SK-N-SH (cell line): Measurements from ENCODE around the gene SRRM2. TPM values are rescaled to one million over a fixed set of nuclear protein-coding genes. Genes with fewer than 3 reads are reported as not detected.

Experiments
- CTCF ChIA-PET: fragments of 300-600, 350-600 bp; formaldehyde crosslinking; extraction: SDS; loops from one replicate; lab custom pipeline; 2021; lab: Yijun Ruan, JAX
- POLR2A ChIA-PET: fragments of 350-600 bp; sonication (Branson Sonifier 250); formaldehyde crosslinking; extraction: SDS; loops from one replicate; lab custom pipeline; 2020; ENCODE audit warnings: antibody characterized with exemption, inconsistent platforms; lab: Yijun Ruan, JAX
- DNase-seq: peaks from one replicate; pipeline ENCODE4 v3.0.0; 2012
- H2AFZ ChIP-seq: fragments of 200-600 bp; sonication (generic); 2 replicates; pipeline ENCODE4 v1.8.1; 2016; ENCODE audit warnings: antibody characterized with exemption, mild to moderate bottlenecking, low read depth
- H3F3A ChIP-seq: fragments of 200-600 bp; sonication (generic); replicated peaks from 2 replicates; pipeline ENCODE3; 2016; ENCODE audit warnings: antibody characterized with exemption, mild to moderate bottlenecking; ENCODE audit not compliant: insufficient read depth
- H3K27ac ChIP-seq, 2 experiments: fragments of 200-500 bp in 1 of 2; fragments of 200-600 bp in 1 of 2; sonication (Bioruptor generic) in 1 of 2; sonication (generic), shearing (Covaris generic) in 1 of 2; 2 replicates each; pipeline versions ENCODE4 v1.5.1 to v1.6.1; 2014 to 2016; ENCODE audit warnings: low read depth in 2 of 2, inconsistent platforms in 1 of 2, low read length in 1 of 2, mild to moderate bottlenecking in 1 of 2, mixed read lengths in 1 of 2
- H3K27me3 ChIP-seq: fragments of 200-600 bp; sonication (generic), shearing (Covaris generic); 2 replicates; pipeline ENCODE4 v1.6.1; 2016; ENCODE audit warnings: mixed run types; ENCODE audit not compliant: insufficient read depth
- H3K36me3 ChIP-seq, 2 experiments: fragments of 200-500 bp in 1 of 2; fragments of 200-600 bp in 1 of 2; sonication (Bioruptor generic) in 1 of 2; sonication (generic) in 1 of 2; replicated peaks in 1 of 2; 2 replicates each; pipeline versions ENCODE3 to v1.5.1; 2014 to 2016; ENCODE audit warnings: low read length in 1 of 2, mild to moderate bottlenecking in 1 of 2; ENCODE audit not compliant: insufficient read depth in 2 of 2, control insufficient read depth in 1 of 2
- H3K4me1 ChIP-seq, 2 experiments: fragments of 200-500 bp in 1 of 2; fragments of 200-600 bp in 1 of 2; sonication (Bioruptor generic) in 1 of 2; sonication (generic), shearing (Covaris generic) in 1 of 2; 2 replicates each; pipeline versions ENCODE4 v1.5.1 to v1.6.1; 2014 to 2016; ENCODE audit warnings: low read depth in 1 of 2, low read length in 1 of 2, mixed run types in 1 of 2; ENCODE audit not compliant: insufficient read depth in 2 of 2, control insufficient read depth in 1 of 2
- H3K4me2 ChIP-seq: fragments of 200-600 bp; sonication (generic), shearing (Covaris generic); 2 replicates; pipeline ENCODE4 v1.6.1; 2017; ENCODE audit warnings: mixed run types
- H3K4me3 ChIP-seq, 2 experiments: fragments of 200-500 bp in 1 of 2; fragments of 200-600 bp in 1 of 2; sonication (Bioruptor generic) in 1 of 2; sonication (generic), shearing (Covaris generic) in 1 of 2; 2 replicates each; pipeline versions ENCODE4 v1.5.1 to v1.8.1; 2014 to 2016; ENCODE audit warnings: low read depth in 2 of 2, inconsistent platforms in 1 of 2, low read length in 1 of 2, mild to moderate bottlenecking in 1 of 2, mixed read lengths in 1 of 2, moderate library complexity in 1 of 2
- H3K79me2 ChIP-seq: fragments of 200-600 bp; sonication (generic); 2 replicates; pipeline ENCODE4 v1.8.1; 2017; ENCODE audit warnings: mild to moderate bottlenecking; ENCODE audit not compliant: insufficient read depth
- H3K9ac ChIP-seq: fragments of 200-600 bp; sonication (generic); 2 replicates; pipeline ENCODE4 v1.6.1; 2017; ENCODE audit warnings: mixed run types
- H3K9me2 ChIP-seq: fragments of 200-600 bp; sonication (generic); 2 replicates; pipeline ENCODE4 v1.6.1; 2017; ENCODE audit warnings: mixed run types
- H3K9me3 ChIP-seq: fragments of 200-600 bp; sonication (generic); 2 replicates; pipeline ENCODE4 v1.6.1; 2017; ENCODE audit warnings: mixed run types, mild to moderate bottlenecking, moderate library complexity
- H4K20me1 ChIP-seq: fragments of 200-600 bp; sonication (generic); 2 replicates; pipeline ENCODE4 v1.6.1; 2017; ENCODE audit warnings: mild to moderate bottlenecking, mixed run types; ENCODE audit not compliant: insufficient read depth
- CHD2 ChIP-seq: fragments of 150-350 bp; IDR thresholded peaks from 2 replicates; pipeline ENCODE4 v1.6.1; 2018; ENCODE audit warnings: low read length; ENCODE audit not compliant: partially characterized antibody
- CTCF ChIP-seq: fragments of 200-600 bp; sonication (generic); IDR thresholded peaks from 2 replicates; pipeline ENCODE4 v1.6.1; 2017; ENCODE audit warnings: antibody characterized with exemption, mild to moderate bottlenecking, moderate library complexity
- ELF1 ChIP-seq: IDR thresholded peaks from 2 replicates; pipeline ENCODE4 v1.4.0; 2012
- FOXM1 ChIP-seq: IDR thresholded peaks from 2 replicates; pipeline ENCODE4 v1.4.0; 2012; ENCODE audit warnings: low read depth, mild to moderate bottlenecking
- GABPA ChIP-seq: IDR thresholded peaks from 2 replicates; pipeline ENCODE4 v1.4.0; 2012; ENCODE audit warnings: low read depth, mild to moderate bottlenecking
- JUND ChIP-seq: IDR thresholded peaks from 2 replicates; pipeline ENCODE4 v1.4.0; 2012
- MAX ChIP-seq: IDR thresholded peaks from 2 replicates; pipeline ENCODE4 v1.4.0; 2012; ENCODE audit warnings: low read depth
- MEF2A ChIP-seq: IDR thresholded peaks from 2 replicates; pipeline ENCODE4 v1.4.0; 2012; ENCODE audit warnings: low read depth, borderline replicate concordance
- MXI1 ChIP-seq: IDR thresholded peaks from 2 replicates; pipeline ENCODE4 v1.6.1; 2012; ENCODE audit warnings: mild to moderate bottlenecking, low read depth, low read length, improper control_type of control experiment
- NRF1 ChIP-seq: IDR thresholded peaks from 2 replicates; pipeline ENCODE4 v1.6.1; 2012; ENCODE audit warnings: low read depth, mild to moderate bottlenecking, low read length
- RCOR1 ChIP-seq: fragments of 150-350 bp; IDR thresholded peaks from 2 replicates; pipeline ENCODE4 v1.6.1; 2017; ENCODE audit warnings: antibody characterized with exemption, low read length
- REST ChIP-seq: IDR thresholded peaks from 2 replicates; pipeline ENCODE4 v1.6.1; 2012; ENCODE audit warnings: mild to moderate bottlenecking, low read depth, low read length, moderate library complexity
- TAF1 ChIP-seq: IDR thresholded peaks from 2 replicates; pipeline ENCODE4 v1.6.1; 2012; ENCODE audit warnings: low read depth, mild to moderate bottlenecking, low read length, moderate library complexity, borderline replicate concordance
- ZBTB33 ChIP-seq: IDR thresholded peaks from 2 replicates; pipeline ENCODE4 v1.4.0; 2012; ENCODE audit warnings: low read depth, borderline replicate concordance
- whole genome bisulfite sequencing: methylation state at CpG from one replicate; pipeline ENCODE4 v1.1.6; 2017; ENCODE audit warnings: low lambda C conversion rate; 5-methylcytosine and 5-hydroxymethylcytosine counted together
- polyA plus RNA-seq, 3 experiments: library from polyadenylated mRNA; depleted of rRNA; stranded (reverse); fragments of >200 nt; gene quantifications; 2 replicates each; pipeline ENCODE4 v1.2.3, GENCODE V29; 2012
- TF ChIP-seq, protein P1 (sequence below): fragments of 150-350 bp; IDR thresholded peaks from 2 replicates; pipeline ENCODE4 v1.6.1; 2017; ENCODE audit warnings: antibody characterized with exemption, low read length, low read depth, borderline replicate concordance
- TF ChIP-seq, protein P2 (sequence below): fragments of 150-350 bp; IDR thresholded peaks from 2 replicates; pipeline ENCODE4 v1.6.1; 2016; ENCODE audit warnings: mild to moderate bottlenecking, low read depth, low read length

Gene SRRM2
- polyA plus RNA-seq, 1 of the 3 experiments (the other 2 are of a cell fraction): 143 TPM

GRCh38 chr16:2719328-2720063, 32.9 kb upstream of the SRRM2 start:
- Histone ChIP-seq H3K27ac (no peak overlapping the region; a peak in 1 of 4 replicates), H3K9me3 (no peaks in the 10 kb centered on the region), H4K20me1 (no peaks in the 10 kb centered on the region), H3K4me2 (peak overlapping the region; percentile 88), H3F3A (no peaks in the 10 kb centered on the region), H2AFZ (no peak overlapping the region), H3K9ac (no peak overlapping the region; the same call in 1 of the 2 replicates), H3K36me3 (no peaks in the 10 kb centered on the region), H3K27me3 (no peaks in the 10 kb centered on the region), H3K4me3 (peak overlapping the region in 1 of 2 experiments; percentile 48; a peak in 2 of 4 replicates), H3K4me1 (peaks cover 3 to 11% of the 10 kb centered on the region in 2 experiments; a peak in 1 of 4 replicates), H3K9me2 (no peaks in the 10 kb centered on the region), H3K79me2 (peaks cover 6% of the 10 kb centered on the region; the same call in 1 of the 2 replicates)
- TF ChIP-seq ZBTB33 (no peak), MAX (no peak), ELF1 (no peak), CTCF (no peak), MXI1 (no peak), MEF2A (no peak), FOXM1 (no peak), REST (no peak), GABPA (no peak), TAF1 (no peak), CHD2 (no peak), NRF1 (no peak), JUND (no peak), RCOR1 (no peak)
- TF ChIP-seq, protein P1, sequence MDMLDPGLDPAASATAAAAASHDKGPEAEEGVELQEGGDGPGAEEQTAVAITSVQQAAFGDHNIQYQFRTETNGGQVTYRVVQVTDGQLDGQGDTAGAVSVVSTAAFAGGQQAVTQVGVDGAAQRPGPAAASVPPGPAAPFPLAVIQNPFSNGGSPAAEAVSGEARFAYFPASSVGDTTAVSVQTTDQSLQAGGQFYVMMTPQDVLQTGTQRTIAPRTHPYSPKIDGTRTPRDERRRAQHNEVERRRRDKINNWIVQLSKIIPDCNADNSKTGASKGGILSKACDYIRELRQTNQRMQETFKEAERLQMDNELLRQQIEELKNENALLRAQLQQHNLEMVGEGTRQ: no peak
- TF ChIP-seq, protein P2, sequence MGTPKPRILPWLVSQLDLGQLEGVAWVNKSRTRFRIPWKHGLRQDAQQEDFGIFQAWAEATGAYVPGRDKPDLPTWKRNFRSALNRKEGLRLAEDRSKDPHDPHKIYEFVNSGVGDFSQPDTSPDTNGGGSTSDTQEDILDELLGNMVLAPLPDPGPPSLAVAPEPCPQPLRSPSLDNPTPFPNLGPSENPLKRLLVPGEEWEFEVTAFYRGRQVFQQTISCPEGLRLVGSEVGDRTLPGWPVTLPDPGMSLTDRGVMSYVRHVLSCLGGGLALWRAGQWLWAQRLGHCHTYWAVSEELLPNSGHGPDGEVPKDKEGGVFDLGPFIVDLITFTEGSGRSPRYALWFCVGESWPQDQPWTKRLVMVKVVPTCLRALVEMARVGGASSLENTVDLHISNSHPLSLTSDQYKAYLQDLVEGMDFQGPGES: no peak
- no peak for DNase-seq
- CTCF ChIA-PET: interaction anchor here (1.1 kb wide), 2 partner anchors 9 to 207 kb away, joined by 3 to 4 read pairs; no protein-coding TSS in a partner anchor
- POLR2A ChIA-PET: interaction anchor here (0.9 to 2.3 kb wide), 2 partner anchors 37 to 163 kb away, joined by 3 to 8 read pairs; partner anchors contain the start of genes FLYWCH2 and KCTD5
- 74% methylated on average over 5 of the region's 16 CpGs for WGBS
